ENCODE measurements around the gene SH3BP2.

SH3BP2 gene

GRCh38 chr4:2804973-2805501, 12.2 kb downstream of the SH3BP2 start:
- H3K9me3 ChIP-seq (ENCODE audit: insufficient read depth, low read depth, low read length) = no peaks in the 10 kb centered on the region
- no peak overlapping the region for H3K4me3 ChIP-seq (ENCODE audit: low read length, poor library complexity, severe bottlenecking)
- no peak overlapping the region for H2AFZ ChIP-seq (ENCODE audit: low read length)
- H3K4me1 ChIP-seq (ENCODE audit: insufficient read depth, low read length, poor library complexity, severe bottlenecking) = peaks cover 28% of the 10 kb centered on the region
- no peak for TF ChIP-seq CTCF (conservative IDR thresholded peaks at IDR 0.05; ENCODE audit: low read length)
- no peak for TF ChIP-seq EZH2phosphoT487 (IDR thresholded peaks at IDR 0.05; ENCODE audit: borderline replicate concordance)
- H3F3A ChIP-seq (ENCODE audit: low read depth) = no peaks in the 10 kb centered on the region
- H3K27me3 ChIP-seq (ENCODE audit: insufficient read depth, low read length, poor library complexity, severe bottlenecking) = no peaks in the 10 kb centered on the region
- no peaks in the 10 kb centered on the region for H4K20me1 ChIP-seq (ENCODE audit: insufficient read depth, low read length, poor library complexity, severe bottlenecking)
- no peaks in the 10 kb centered on the region for H3K9me2 ChIP-seq (replicated peaks; ENCODE audit: low read depth, low read length)
- no peaks in the 10 kb centered on the region for H3K36me3 ChIP-seq (ENCODE audit: insufficient read depth, low read length)
- no peak overlapping the region for H3K9ac ChIP-seq (ENCODE audit: low read depth, low read length, poor library complexity, severe bottlenecking)
- no peak overlapping the region for H3K4me2 ChIP-seq (ENCODE audit: low read depth, low read length, poor library complexity, severe bottlenecking)
- H3K79me2 ChIP-seq (ENCODE audit: insufficient read depth, low read length) = no peaks in the 10 kb centered on the region

GRCh38 chr4:2805712-2806389, 13.0 kb downstream of the SH3BP2 start:
- H4K20me1 ChIP-seq (ENCODE audit: insufficient read depth, low read length, poor library complexity, severe bottlenecking) = no peaks in the 10 kb centered on the region
- H3K4me1 ChIP-seq (ENCODE audit: insufficient read depth, low read length, poor library complexity, severe bottlenecking) = peaks cover 29% of the 10 kb centered on the region
- no peaks in the 10 kb centered on the region for H3K79me2 ChIP-seq (ENCODE audit: insufficient read depth, low read length)
- H3K9me3 ChIP-seq (ENCODE audit: insufficient read depth, low read depth, low read length) = no peaks in the 10 kb centered on the region
- H3K4me2 ChIP-seq (ENCODE audit: low read depth, low read length, poor library complexity, severe bottlenecking) = no peak overlapping the region
- no peak overlapping the region for H2AFZ ChIP-seq (ENCODE audit: low read length)
- H3K9ac ChIP-seq (ENCODE audit: low read depth, low read length, poor library complexity, severe bottlenecking) = no peak overlapping the region
- H3F3A ChIP-seq (ENCODE audit: low read depth) = no peaks in the 10 kb centered on the region
- TF ChIP-seq EZH2phosphoT487 (IDR thresholded peaks at IDR 0.05; ENCODE audit: borderline replicate concordance) = no peak
- TF ChIP-seq CTCF (conservative IDR thresholded peaks at IDR 0.05; ENCODE audit: low read length) = no peak
- no peaks in the 10 kb centered on the region for H3K27me3 ChIP-seq (ENCODE audit: insufficient read depth, low read length, poor library complexity, severe bottlenecking)
- no peaks in the 10 kb centered on the region for H3K9me2 ChIP-seq (replicated peaks; ENCODE audit: low read depth, low read length)
- no peaks in the 10 kb centered on the region for H3K36me3 ChIP-seq (ENCODE audit: insufficient read depth, low read length)
- H3K4me3 ChIP-seq (ENCODE audit: low read length, poor library complexity, severe bottlenecking) = no peak overlapping the region

GRCh38 chr4:2806390-2807355, 13.8 kb downstream of the SH3BP2 start:
- no peaks in the 10 kb centered on the region for H3K9me3 ChIP-seq (ENCODE audit: insufficient read depth, low read depth, low read length)
- H3K9me2 ChIP-seq (replicated peaks; ENCODE audit: low read depth, low read length) = no peaks in the 10 kb centered on the region
- no peak overlapping the region for H3K4me3 ChIP-seq (ENCODE audit: low read length, poor library complexity, severe bottlenecking)
- H3K36me3 ChIP-seq (ENCODE audit: insufficient read depth, low read length) = no peaks in the 10 kb centered on the region
- no peaks in the 10 kb centered on the region for H4K20me1 ChIP-seq (ENCODE audit: insufficient read depth, low read length, poor library complexity, severe bottlenecking)
- H3F3A ChIP-seq (ENCODE audit: low read depth) = no peaks in the 10 kb centered on the region
- no peak for TF ChIP-seq EZH2phosphoT487 (IDR thresholded peaks at IDR 0.05; ENCODE audit: borderline replicate concordance)
- no peak for TF ChIP-seq CTCF (conservative IDR thresholded peaks at IDR 0.05; ENCODE audit: low read length)
- H3K79me2 ChIP-seq (ENCODE audit: insufficient read depth, low read length) = no peaks in the 10 kb centered on the region
- H3K4me2 ChIP-seq (ENCODE audit: low read depth, low read length, poor library complexity, severe bottlenecking) = no peak overlapping the region
- H3K27me3 ChIP-seq (ENCODE audit: insufficient read depth, low read length, poor library complexity, severe bottlenecking) = no peaks in the 10 kb centered on the region
- no peak overlapping the region for H3K9ac ChIP-seq (ENCODE audit: low read depth, low read length, poor library complexity, severe bottlenecking)
- no peak overlapping the region for H2AFZ ChIP-seq (ENCODE audit: low read length)
- peaks cover 31% of the 10 kb centered on the region for H3K4me1 ChIP-seq (ENCODE audit: insufficient read depth, low read length, poor library complexity, severe bottlenecking)
